Inferior parietal cortex (tissue), 1 donor: ENCODE data around the gene IGLL5.
A peak's percentile ranks its signal among the peaks of the same experiment; 100 is the strongest.
"Not testable (repeated sequence)": the region's sequence is repeated elsewhere in the genome, so short reads cannot be mapped to it uniquely, and the experiment has no call there.

Source experiments
- DNase-seq: peaks from one replicate; pipeline ENCODE4 v3.0.0-alpha.2; 2016; ENCODE audit errors: extremely low spot score

Gene IGLL5

DNA sequence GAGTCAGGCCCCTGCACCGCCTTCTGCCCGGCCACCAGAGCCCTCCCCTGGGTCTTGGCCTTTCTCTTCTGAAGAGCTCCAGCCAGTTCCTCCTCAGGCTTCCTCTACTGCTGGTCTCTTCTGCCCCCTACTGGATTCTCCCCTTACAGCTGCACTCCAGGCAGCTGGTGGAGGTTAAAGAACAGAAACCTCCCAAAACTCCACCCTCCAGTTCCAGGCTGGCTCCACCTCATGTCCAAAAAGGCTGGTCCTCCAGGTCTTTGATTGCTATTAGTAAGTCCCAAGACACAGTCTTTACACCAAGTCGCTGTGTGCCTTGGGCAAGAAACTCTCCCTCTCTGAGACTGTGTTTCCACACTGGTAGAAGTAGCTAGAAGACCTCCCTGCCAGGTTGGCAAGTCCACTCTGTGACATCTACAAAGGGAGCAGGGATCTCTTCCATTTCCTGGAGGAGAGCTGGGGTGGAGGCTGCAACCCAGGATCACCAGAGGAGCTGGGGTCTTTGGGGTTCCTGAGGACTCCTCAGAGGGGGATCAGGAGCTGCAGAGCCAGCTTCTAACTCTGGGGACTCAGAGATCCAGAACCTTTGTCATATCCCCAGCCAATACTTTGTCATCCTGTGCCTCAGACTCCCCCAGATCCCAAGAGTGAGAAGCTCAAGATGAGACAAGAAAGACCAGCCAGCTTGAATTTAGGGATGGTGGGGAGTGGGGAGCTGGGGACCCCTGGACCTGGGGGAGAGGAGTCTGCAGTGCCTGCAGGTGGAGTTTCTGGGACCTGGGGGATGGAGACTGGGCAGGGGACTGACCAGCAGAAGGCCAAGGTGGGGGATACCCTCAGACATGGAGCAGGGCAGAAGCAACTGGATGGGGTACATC lies 3.4 kb upstream of the IGLL5 start:
- DNase-seq, result peak; percentile 89

DNA sequence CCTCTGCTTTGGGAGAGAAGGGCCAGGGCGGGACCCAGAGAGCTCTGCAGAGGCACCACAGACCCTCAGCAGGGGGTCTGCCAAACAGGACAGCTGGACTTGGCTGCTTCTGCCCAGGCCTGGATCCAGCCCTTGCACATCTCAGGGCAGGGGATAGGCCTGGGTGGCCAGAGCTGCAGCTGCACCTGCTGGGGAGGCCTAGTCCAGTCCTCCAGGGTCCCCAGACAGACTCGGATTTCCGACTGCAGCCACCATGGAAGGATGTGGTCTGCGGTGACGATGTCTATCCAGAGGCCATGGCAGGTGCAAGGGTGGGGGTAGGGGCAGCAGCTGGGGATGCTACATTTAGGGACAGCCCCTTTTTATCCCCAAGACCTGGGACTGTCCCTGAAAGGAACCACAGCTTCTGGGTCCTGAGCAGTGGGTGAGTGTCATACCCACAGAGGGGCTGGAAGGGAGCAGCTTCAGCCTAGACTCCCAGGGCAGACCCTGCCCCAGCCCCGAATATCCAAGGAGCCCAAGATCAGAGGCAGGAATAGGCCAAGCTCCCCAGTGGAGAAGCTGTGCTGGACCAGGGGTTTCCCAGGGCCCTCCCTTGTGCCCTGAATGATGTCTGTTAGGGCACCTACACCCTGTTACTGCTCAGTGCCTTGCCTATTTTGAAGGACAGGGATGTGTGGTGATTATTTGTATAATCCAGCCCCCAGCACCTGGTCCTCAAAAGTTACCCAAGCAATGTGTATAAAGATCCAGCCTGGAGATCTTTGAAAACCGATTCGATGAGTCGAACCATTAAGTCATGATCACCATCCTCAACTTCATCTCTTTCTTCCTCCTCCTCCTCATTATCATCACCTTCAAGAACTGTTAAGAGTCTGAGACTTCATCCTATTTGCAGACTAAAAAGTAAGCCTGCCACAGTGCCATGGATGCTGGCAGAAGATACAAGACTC lies 2.5 kb upstream of the IGLL5 start:
- no peak for DNase-seq

DNA sequence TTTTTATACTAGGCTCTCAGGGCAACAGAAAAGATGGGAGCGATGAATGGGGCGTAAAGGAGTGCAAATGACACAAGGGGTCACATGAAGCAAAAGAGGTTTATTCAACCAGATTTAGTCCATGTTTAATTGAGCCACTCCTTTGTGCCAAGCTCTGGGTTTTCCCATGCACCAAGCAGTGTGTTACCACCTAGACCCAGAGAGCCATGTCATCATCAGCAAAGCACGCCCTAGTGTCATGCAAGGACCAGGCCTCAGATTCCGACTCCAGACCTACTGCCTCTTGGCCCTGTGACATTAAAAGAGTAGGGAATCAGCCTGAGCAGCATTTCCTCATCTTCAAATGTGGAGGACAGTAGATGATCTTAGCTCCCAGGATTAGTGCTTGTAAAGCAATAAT lies 1.1 kb upstream of the IGLL5 start:
- DNase-seq, result no peak

DNA sequence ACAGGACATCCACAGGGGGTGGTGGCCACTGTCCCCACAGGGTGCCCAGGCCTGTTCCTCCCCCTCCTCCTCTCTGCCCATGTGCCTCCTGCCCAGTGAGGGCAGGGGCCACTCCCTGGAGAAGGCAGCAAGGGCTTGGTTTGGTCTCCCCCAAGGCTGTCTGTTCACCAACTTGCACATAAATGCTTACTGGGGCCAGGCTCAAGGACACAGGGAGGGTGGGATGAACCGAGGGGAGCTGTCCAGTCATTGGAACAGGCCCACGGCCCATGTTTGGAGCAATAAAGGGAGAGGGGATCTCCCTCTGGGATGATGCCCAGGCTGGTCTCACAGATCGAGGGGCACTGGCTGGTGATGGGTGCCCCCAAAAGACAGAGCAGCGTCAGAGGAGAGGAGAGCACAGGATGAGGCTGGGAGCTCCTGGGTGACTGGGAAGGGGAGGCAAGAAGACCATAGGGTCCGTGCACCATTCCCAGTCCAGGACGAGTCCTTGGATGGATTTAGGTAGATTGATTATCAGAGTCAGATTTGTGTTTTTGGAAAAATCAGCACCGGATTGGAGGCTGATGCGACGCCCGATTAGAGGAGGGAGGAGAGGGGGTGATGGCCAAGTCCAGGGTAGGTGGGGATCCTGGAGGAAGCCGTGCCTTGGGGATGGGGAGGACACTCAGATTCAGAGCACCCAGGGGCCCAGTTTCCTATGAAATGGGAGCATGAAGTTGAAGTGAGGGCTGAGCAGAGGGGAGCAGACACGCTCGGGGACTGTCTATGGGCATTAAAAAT lies 1.1 kb downstream of the IGLL5 start:
- no peak for DNase-seq

DNA sequence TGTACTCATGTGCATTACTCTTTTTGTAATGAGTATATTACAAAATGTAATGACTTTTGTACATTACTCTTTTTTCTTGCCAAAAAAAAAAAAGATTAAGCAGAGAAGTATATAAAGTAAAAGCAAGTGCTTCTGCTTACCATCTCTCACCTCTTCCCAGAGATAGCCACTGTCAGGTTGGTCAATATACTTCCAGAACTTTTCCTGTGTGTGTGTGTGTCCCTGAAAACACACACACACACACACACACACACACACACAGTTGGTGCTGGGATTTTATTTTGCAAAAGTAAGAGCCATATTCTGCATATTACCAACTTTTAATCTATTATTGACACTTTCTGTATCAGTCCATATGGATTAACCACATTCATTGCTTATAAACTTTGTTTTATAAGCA lies 2.5 kb downstream of the IGLL5 start:
- no peak for DNase-seq

DNA sequence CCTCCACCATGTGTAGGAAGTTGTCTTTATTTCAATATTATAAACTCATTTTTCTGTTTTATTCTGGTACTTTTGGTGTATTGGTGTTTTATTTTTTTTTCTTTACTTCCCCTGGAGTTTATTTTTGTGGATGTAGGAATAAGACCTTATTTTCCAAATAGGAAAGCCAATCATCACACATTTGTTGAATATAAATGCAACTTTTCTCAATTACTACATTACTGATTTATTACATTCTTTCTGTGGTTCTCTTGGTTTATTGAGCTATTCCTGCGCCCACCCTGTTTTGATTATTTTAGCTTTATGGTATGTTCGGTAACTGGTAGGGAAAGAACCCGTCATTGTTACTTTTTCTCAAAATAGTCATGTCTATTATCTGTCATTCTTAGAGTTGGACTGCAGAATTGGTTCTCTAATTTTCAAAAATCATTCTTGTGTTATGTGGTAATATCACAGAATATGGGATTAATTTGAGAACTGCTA lies 3.6 kb downstream of the IGLL5 start:
- no peak for DNase-seq

DNA sequence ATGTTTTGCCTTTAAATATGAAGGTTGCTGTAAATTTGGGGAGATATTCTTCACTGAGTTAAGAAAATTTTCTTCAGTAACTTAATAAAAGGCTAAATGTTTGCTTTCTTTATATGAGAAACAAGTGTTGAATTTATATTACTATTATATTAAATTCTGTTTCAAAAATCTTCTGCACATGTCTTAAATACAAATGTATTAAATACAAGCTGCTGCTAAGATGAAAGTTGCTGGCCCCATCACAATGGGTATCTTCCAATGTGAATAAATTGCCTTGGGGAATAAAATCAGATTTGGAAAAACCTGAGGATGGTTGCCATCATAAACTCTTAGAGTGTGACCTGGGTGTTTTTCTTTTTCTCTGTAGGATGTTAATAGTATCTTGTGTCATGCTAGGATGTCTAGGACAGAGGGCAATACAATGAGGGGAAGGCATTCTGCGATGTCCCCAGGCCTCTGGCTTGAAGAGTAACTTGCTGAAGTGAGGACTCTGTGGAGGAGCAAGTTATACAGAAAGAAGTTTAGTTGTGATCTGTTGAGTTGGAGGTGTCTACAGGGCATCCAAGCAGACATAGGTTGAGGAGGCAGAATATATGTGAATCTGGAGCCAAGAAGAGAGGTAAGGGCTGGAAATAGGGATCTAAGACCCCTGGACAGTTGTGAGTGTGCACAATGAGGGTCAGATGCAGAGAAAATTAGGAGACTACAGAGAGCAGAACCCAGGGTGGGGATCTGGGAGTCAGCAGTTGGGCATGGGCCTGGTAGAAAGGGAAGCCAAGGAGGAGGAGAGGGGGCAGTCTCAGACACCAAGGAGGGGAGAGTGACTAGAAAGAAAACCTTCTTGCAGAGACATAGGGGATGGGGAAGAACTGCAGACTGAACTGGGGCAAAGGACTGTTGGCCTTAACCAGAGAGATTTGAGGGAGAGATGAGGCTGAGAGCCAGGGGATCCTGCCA lies 4.8 kb downstream of the IGLL5 start:
- DNase-seq, result no peak

DNA sequence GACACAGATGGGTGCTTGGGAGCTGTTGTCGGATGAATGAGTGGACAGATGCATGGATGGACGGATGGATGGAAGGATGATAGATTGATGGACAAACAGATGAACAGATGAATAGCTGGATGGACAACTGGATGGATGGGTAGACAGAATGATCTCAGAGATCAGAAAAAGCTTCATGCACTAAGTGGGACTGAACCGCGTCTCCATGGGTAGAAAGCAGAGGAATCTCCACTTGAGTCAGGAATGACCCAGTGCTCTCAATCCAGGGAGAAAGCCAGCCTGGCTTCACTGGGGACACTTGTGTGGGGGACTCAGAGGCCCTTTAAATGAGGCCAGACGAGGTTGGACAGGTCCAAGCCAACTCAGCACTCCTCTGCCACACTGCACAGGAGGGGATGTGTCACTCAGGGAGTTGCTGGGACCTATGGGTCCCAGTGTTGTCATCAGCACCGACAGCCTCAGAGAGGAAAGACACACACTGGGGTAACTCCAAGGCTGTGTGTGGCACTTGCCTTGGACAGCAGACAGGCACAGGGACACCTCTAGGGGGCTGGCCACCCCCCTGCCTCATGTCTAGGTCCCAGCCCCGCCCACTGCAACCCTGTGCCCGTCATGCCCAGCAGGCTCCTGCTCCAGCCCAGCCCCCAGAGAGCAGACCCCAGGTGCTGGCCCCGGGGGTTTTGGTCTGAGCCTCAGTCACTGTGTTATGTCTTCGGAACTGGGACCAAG lies 5.6 kb downstream of the IGLL5 start:
- no peak for DNase-seq

DNA sequence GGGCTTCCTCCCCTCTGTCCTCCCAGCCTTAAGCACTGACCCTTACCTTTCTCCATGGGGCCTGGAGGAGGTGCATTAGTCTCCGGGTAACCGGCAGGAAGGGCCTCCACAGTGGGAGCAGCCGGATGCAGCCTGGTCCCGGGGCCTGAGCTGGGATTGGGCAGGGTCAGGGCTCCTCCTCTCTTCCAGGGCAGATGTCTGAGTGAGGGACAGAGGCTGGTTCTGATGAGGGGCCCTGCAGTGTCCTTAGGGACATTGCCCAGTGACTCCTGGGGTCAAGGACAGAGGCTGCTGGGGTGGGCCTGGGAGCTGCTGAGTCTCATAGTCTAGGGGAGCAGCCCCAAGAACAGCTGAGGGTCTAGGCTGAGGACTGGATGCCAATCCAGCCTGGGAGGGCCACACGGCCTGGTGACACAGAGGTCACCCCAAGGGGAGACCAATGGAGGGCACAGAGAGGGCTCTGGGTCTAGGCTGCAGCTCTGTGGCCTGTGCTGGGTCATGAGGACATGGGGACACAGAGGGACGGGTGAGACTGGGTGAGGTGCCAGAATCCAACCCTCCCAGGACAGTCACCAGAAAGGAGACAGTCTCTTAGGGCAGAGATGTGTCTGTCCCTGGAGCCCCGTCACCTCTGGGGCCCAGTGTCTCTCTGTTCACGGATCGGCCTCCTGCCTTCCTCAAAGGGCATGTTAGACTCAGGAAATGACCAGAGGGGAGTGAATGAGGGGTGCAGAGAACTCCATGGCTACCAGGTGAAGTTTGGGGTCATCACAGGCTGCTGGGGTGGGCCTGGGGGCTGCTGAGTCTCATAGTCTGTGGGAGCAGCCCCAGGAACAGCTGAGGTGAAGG lies 6.5 kb downstream of the IGLL5 start:
- DNase-seq, result no peak

DNA sequence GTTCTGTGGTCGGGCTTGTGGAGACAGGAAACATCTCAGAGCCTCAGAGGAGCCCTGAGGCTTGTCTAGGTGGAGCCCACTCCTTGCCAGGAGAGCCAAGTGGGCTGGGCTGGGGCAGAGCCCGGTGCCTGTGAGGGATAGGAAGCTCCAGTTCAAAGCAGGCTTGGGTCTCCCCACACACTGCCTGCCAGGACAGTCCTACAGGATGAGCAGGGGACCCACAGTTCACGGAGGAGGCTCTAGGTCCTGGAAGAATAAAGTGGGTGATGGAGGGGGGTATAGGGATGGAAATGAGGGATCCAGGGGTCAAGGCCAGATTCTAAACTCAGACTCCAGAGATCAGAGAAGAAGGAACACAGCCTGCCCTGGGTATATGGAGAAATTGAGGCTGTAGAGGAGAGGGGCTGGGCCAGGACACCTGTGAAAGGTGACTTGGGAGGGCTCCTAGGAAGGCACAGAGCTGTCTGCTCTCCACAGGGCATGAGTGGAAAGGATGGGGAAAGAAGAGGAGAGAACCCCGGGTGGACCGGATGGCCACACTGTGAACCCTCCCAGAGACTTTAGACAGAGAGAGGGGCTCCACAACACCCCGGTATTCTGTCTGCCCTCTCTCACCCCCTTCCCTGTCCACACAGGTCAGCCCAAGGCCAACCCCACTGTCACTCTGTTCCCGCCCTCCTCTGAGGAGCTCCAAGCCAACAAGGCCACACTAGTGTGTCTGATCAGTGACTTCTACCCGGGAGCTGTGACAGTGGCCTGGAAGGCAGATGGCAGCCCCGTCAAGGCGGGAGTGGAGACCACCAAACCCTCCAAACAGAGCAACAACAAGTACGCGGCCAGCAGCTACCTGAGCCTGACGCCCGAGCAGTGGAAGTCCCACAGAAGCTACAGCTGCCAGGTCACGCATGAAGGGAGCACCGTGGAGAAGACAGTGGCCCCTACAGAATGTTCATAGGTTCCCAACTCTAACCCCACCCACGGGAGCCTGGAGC lies 7.4 kb downstream of the IGLL5 start:
- DNase-seq, result no peak

DNA sequence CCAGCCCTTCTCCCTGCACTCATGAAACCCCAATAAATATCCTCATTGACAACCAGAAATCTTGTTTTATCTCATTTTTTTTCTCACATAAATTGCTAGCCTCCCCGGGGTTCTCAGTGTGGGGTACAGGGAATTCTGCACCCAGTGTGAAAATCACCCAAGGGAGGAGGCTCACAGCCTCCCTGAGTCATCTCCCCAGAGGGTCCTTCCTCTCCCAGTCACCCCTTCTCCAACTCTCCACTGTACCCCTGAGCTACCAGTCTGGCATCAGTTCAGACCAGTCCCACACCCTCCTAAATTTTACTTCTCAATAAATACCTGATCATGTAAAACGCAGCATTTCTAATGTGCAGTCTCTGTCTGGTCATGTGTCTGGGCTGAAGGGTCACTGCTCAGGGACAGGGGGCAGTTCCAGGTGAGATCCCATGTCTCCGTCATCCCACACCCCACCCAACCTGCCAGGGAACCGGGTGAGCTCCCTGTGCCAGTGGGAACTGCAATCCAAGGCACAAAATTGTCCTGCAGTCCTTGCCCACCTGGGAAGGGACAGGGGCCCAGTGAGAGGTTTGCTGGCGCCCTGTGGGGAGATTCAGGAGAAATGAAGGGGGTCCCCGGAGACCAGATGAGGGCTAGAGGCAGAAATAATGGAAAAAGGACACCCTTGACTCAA lies 8.3 kb downstream of the IGLL5 start:
- DNase-seq, result no peak

DNA sequence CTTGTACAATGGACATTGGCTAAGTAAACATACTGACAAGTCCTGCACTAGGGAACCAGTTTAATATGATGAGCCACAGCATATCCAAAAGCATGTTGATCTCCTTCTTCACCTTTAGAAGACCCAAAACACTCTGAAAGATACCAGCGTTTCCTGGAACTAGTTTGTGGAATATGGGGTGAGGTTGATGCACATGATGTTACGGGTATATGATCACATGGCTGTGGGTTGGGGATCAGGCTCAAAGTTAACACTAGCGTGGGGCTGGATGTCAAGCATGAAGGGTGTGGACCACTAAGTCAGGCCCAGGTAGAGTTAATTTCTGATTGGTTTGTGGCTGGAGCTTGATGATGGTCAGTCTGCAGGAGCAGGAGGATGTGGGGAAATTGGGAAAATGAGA lies 9.0 kb downstream of the IGLL5 start:
- DNase-seq, result no peak

DNA sequence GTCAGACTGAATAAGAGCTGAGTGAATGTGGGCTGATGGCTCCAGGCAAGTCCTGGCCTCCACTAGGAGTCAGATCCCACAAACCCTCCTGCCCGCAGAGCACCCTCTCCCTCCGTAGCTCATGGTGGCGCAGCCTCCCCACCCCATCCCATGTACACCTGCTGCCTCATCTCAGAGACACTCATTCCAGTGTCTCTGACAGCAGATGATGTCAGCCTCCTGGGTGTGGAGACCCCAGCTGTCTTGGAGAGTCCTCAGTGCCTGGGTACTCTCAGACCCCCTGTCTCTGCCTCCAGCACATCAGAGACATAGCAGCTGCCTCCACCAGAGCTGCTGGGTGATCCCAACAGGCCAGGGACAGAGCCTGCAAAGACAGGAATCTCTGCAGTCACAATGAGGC lies 9.5 kb downstream of the IGLL5 start:
- DNase-seq, result no peak

DNA sequence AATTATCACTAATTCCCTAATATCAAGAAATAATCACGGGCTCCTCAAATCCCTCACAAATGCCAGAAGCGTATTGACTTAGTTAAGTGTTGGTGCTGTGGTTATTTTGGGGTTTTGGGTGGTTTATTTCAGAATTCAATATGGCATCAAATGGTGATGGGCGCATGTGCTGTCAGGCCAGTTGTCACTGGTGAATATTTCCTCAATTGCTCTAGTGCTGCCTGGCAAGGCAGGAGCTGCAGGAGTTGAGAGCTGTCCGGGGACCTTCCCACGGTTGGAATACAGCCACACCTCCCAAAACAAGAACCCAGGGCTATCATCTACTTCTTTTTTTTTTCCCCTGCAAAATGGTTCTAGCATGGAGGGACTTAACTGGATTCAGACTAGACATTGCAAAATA lies 10.3 kb downstream of the IGLL5 start:
- DNase-seq, result no peak

DNA sequence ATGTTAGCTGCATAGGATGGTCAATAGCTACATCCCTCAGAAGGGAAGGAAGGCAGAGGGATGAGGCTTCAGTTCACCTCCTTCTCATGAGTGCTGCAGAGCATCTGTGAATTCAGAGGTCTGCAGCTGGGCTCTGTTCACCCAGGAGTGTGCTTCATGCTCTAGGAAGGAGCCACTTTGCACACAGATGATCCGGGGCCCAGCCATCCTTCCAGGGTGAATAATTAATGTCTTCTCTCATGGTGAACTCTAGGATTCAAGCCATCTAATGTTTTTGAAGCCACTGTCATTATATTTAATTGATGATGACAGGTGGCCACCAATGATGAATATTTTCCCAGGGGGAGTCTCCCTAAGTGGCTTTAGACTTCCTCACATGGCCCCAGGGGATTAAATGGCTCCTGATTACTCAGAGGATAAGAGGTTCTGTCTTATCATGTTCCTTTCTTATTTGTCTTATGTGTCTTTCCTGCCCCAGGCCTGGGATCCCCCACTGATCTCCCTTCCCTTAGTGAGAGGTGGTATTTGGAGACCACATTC lies 10.9 kb downstream of the IGLL5 start:
- DNase-seq, result not testable (repeated sequence)

DNA sequence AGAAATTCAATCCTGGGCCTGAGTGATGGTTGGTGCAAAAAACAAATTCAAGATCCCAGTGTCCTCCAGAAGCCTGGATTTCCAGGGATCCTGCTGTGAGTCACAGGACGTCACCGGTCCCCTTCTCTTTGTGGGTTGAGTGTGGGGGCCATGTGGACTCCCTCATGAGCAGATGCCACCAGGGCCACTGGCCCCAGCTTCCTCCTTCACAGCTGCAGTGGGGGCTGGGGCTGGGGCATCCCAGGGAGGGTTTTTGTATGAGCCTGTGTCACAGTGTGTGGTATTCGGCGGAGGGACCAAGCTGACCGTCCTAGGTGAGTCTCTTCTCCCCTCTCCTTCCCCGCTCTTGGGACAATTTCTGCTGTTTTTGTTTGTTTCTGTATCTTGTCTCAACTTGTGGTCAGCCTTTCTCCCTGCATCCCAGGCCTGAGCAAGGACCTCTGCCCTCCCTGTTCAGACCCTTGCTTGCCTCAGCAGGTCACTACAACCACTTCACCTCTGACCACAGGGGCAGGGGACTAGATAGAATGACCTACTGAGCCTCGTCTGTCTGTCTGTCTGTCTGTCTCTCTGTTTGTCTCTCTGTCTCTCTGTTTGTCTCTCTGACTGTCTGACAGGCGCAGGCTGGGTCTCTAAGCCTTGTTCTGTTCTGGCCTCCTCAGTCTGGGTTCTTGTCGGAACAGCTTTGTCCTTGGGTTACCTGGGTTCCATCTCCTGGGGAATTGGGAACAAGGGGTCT lies 11.9 kb downstream of the IGLL5 start:
- DNase-seq, result not testable (repeated sequence)
